KMS-11 (cell line): ENCODE data around the gene NOS1AP.

Source experiments
- H2AFZ ChIP-seq: fragments of 200-600 bp; sonication (generic); 2 replicates; pipeline ENCODE4 v1.6.1; 2016; ENCODE audit warnings: antibody characterized with exemption, mixed run types, low read depth
- H3K27ac ChIP-seq: fragments of 200-600 bp; sonication (generic); 2 replicates; pipeline ENCODE4 v1.6.1; 2016; ENCODE audit warnings: mild to moderate bottlenecking, mixed run types
- H3K27me3 ChIP-seq: fragments of 200-600 bp; sonication (generic); 2 replicates; pipeline ENCODE4 v1.6.1; 2017; ENCODE audit warnings: mild to moderate bottlenecking, low read depth, mixed run types, moderate library complexity; ENCODE audit not compliant: insufficient read depth
- H3K36me3 ChIP-seq: fragments of 200-600 bp; sonication (generic); 2 replicates; pipeline ENCODE4 v1.6.1; 2017; ENCODE audit warnings: mild to moderate bottlenecking, mixed run types; ENCODE audit not compliant: insufficient read depth
- H3K4me1 ChIP-seq: fragments of 200-600 bp; sonication (generic); 2 replicates; pipeline ENCODE4 v1.6.1; 2016; ENCODE audit warnings: mild to moderate bottlenecking, low read depth, mixed run types; ENCODE audit not compliant: poor library complexity, severe bottlenecking
- H3K4me2 ChIP-seq: fragments of 200-600 bp; sonication (generic); 2 replicates; pipeline ENCODE4 v1.7.0; 2016; ENCODE audit warnings: mild to moderate bottlenecking, mixed run types
- H3K4me3 ChIP-seq: fragments of 200-600 bp; sonication (generic); IDR thresholded peaks from 2 replicates; pipeline ENCODE4 v1.6.1; 2017; ENCODE audit warnings: low read depth, low read length, mixed read lengths; ENCODE audit not compliant: insufficient read depth
- H3K79me2 ChIP-seq: fragments of 200-600 bp; sonication (generic); 2 replicates; pipeline ENCODE4 v1.6.1; 2016; ENCODE audit warnings: low read depth, mixed run types; ENCODE audit not compliant: insufficient read depth
- H3K9ac ChIP-seq: fragments of 200-600 bp; sonication (generic); 2 replicates; pipeline ENCODE4 v1.6.1; 2016; ENCODE audit warnings: mild to moderate bottlenecking, mixed run types
- H4K20me1 ChIP-seq: fragments of 200-600 bp; sonication (generic); 2 replicates; pipeline ENCODE4 v1.6.1; 2016; ENCODE audit warnings: mild to moderate bottlenecking, mixed run types; ENCODE audit not compliant: insufficient read depth
- CTCF ChIP-seq: fragments of 200-600 bp; sonication (generic); conservative IDR thresholded peaks from 2 replicates; pipeline ENCODE4 v1.6.1; 2017; ENCODE audit warnings: low read depth, mild to moderate bottlenecking, antibody characterized with exemption, low read length, moderate library complexity, mixed read lengths

Gene NOS1AP

GRCh38 chr1:162187687-162188276 lies 118.3 kb downstream of the NOS1AP start:
- Histone ChIP-seq H3K9ac (no peak overlapping the region), H3K79me2 (no peaks in the 10 kb centered on the region), H3K4me3 (no peak overlapping the region), H3K36me3 (no peaks in the 10 kb centered on the region), H3K4me1 (peaks cover 14% of the 10 kb centered on the region), H3K27me3 (no peaks in the 10 kb centered on the region), H4K20me1 (no peaks in the 10 kb centered on the region), H2AFZ (no peak overlapping the region), H3K4me2 (no peak overlapping the region), H3K27ac (no peak overlapping the region)
- TF ChIP-seq CTCF = no peak

- Histone ChIP-seq H4K20me1 (no peaks in the 10 kb centered on the region), H3K4me2 (no peak overlapping the region), H3K36me3 (no peaks in the 10 kb centered on the region), H3K4me1 (peaks cover 14% of the 10 kb centered on the region), H3K9ac (no peak overlapping the region), H3K79me2 (no peaks in the 10 kb centered on the region), H3K27ac (no peak overlapping the region), H3K4me3 (no peak overlapping the region), H2AFZ (no peak overlapping the region), H3K27me3 (no peaks in the 10 kb centered on the region)
- no peak for TF ChIP-seq CTCF
Measured at GRCh38 chr1:162189345-162189744, 119.9 kb downstream of the NOS1AP start.

- TF ChIP-seq CTCF = no peak
- no peak overlapping the region for H2AFZ ChIP-seq
- H3K36me3 ChIP-seq = no peaks in the 10 kb centered on the region
- no peaks in the 10 kb centered on the region for H3K27me3 ChIP-seq
- H3K4me2 ChIP-seq = peak overlapping the region; percentile 11; the same call in 1 of the 2 replicates
- peaks cover 14% of the 10 kb centered on the region for H3K4me1 ChIP-seq
- no peak overlapping the region for H3K4me3 ChIP-seq
- H3K79me2 ChIP-seq = no peaks in the 10 kb centered on the region
- H3K27ac ChIP-seq = no peak overlapping the region
- no peaks in the 10 kb centered on the region for H4K20me1 ChIP-seq
- H3K9ac ChIP-seq = no peak overlapping the region
Measured at GRCh38 chr1:162191396-162192305, 122.2 kb downstream of the NOS1AP start.

GRCh38 chr1:162192306-162192678 lies 122.8 kb downstream of the NOS1AP start:
- no peaks in the 10 kb centered on the region for H3K36me3 ChIP-seq
- no peaks in the 10 kb centered on the region for H3K79me2 ChIP-seq
- H4K20me1 ChIP-seq = no peaks in the 10 kb centered on the region
- H3K27me3 ChIP-seq = no peaks in the 10 kb centered on the region
- TF ChIP-seq CTCF = no peak
- H3K4me1 ChIP-seq = peaks cover 14% of the 10 kb centered on the region
- no peak overlapping the region for H3K9ac ChIP-seq
- no peak overlapping the region for H3K4me3 ChIP-seq
- no peak overlapping the region for H3K27ac ChIP-seq
- peak overlapping the region; percentile 11; the same call in 1 of the 2 replicates for H3K4me2 ChIP-seq
- no peak overlapping the region for H2AFZ ChIP-seq
